Measurements from ENCODE around the gene ZDHHC8.

The ZDHHC8 gene

GRCh38 chr22:20099099-20099711 lies 32.4 kb upstream of the ZDHHC8 start:
- DNase-seq = no peak

GRCh38 chr22:20101638-20102037 lies 30.0 kb upstream of the ZDHHC8 start:
- no peak for DNase-seq

GRCh38 chr22:20102203-20102780 lies 29.3 kb upstream of the ZDHHC8 start:
- DNase-seq = no peak

GRCh38 chr22:20105456-20106204 lies 26.0 kb upstream of the ZDHHC8 start:
- no peak for DNase-seq

GRCh38 chr22:20106205-20106848 lies 25.3 kb upstream of the ZDHHC8 start:
- no peak for DNase-seq

- DNase-seq = no peak
Measured at GRCh38 chr22:20106849-20107237, 24.8 kb upstream of the ZDHHC8 start.

GRCh38 chr22:20107471-20107901 lies 24.1 kb upstream of the ZDHHC8 start:
- no peak for DNase-seq

- DNase-seq = no peak
Measured at GRCh38 chr22:20107951-20108756, 23.4 kb upstream of the ZDHHC8 start.

GRCh38 chr22:20108757-20109230 lies 22.8 kb upstream of the ZDHHC8 start:
- no peak for DNase-seq

GRCh38 chr22:20109411-20110358 lies 21.9 kb upstream of the ZDHHC8 start:
- no peak for DNase-seq

GRCh38 chr22:20110359-20110985 lies 21.1 kb upstream of the ZDHHC8 start:
- no peak for DNase-seq

GRCh38 chr22:20111045-20111688 lies 20.4 kb upstream of the ZDHHC8 start:
- DNase-seq = peak in 1 of 2 experiments; percentile 37

GRCh38 chr22:20111689-20112622 lies 19.6 kb upstream of the ZDHHC8 start:
- DNase-seq = no peak

- DNase-seq = no peak
Measured at GRCh38 chr22:20112623-20113511, 18.7 kb upstream of the ZDHHC8 start.

- DNase-seq = no peak
Measured at GRCh38 chr22:20113551-20114310, 17.9 kb upstream of the ZDHHC8 start.

- no peak for DNase-seq
Measured at GRCh38 chr22:20114506-20115475, 16.8 kb upstream of the ZDHHC8 start.

Measured in NCI-H2081 (cell line).